GM18909 (cell line): ENCODE results near the gene ADCY6.
A peak's percentile ranks its signal among the peaks of the same experiment; 100 is the strongest.

Experiments used
- ATAC-seq: cut with Tn5 transposase; IDR thresholded peaks from one replicate; pipeline ENCODE4 v1.9.1; 2021; ENCODE audit warnings: mild to moderate bottlenecking; ENCODE audit not compliant: unreplicated experiment, poor library complexity

The ADCY6 gene

DNA sequence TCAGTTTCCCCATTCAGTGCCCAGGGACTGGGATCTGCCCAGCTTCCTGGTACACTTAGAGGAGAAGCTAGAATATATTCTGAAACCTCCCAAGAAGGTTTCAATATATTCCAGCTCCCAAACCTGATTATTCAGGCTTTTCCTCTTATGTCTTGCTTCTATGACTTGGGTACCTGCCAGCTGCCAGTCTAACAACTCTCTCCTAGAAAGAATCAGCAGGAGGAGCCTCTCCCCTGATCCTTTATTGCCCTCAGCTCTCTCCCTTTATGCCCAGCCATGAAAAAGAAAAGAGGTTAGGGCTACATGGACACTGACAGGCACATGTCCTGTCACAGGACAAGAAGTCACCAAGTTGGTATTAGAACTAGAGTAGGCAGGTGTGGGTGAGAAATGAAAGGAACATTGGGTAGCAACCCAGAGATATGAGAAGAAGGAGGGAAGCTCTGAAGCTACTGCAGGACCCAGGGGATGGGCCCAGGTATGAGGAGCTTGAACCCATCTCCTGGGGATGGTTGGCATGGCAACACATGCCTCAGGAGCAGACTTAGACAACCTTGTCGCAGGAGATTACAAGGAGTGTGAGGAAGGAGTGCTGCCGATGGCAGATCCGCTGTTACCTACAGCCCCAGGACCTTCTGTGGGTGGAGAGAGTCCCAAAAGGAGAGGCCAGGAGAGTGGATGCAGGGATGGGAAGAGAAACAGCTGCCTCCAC is 27.4 kb upstream of the ADCY6 start:
- ATAC-seq, result no peak

DNA sequence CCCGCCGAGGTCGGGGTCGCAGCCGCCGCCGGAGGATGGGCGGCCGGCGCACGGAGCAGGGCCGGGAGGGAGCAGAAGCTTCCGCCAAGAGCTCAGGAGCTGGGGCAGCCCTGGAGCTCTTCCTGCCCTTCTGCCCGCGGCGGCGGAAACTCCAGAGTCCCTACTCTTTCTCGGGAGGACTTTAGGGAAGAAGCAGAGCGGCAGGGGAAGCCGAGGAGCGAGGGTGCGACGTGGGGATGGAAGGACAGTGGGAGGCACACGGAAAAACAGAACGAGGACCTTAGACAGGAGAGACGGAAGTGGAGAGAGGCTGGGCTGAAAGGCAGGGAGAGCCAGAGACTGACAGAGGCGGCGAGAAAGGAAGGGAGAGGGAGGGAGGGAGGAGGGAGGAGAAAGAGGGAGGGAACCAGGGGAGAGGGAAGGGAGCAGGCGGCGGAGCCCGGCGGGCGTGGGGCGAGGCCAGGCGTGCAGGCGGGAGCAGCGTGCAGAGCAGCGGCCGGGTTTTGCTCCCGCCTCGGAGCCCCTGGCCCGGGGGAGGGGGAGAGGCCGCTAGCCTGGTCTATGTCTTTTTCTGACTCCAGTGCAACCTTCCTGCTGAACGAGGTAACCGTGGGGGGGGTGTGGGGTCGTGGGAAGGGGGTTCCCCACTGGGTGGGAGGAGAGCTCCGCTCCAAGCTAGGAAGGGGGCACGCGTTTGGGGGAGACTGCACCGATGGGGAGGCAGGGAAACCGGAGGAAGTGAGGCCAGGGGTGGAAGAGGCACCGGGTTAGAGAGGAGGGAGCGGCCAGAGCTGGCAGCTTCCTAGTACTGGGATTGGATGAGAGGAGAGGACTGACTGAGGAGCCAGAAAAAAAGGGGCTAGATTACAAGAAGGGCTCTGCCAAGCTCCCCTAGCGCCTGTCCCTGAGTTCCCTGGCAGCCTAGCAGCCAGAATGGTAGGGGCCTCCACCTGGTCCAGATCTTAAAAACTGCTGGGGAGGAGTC is 26.5 kb upstream of the ADCY6 start:
- peak; percentile 35 for ATAC-seq

DNA sequence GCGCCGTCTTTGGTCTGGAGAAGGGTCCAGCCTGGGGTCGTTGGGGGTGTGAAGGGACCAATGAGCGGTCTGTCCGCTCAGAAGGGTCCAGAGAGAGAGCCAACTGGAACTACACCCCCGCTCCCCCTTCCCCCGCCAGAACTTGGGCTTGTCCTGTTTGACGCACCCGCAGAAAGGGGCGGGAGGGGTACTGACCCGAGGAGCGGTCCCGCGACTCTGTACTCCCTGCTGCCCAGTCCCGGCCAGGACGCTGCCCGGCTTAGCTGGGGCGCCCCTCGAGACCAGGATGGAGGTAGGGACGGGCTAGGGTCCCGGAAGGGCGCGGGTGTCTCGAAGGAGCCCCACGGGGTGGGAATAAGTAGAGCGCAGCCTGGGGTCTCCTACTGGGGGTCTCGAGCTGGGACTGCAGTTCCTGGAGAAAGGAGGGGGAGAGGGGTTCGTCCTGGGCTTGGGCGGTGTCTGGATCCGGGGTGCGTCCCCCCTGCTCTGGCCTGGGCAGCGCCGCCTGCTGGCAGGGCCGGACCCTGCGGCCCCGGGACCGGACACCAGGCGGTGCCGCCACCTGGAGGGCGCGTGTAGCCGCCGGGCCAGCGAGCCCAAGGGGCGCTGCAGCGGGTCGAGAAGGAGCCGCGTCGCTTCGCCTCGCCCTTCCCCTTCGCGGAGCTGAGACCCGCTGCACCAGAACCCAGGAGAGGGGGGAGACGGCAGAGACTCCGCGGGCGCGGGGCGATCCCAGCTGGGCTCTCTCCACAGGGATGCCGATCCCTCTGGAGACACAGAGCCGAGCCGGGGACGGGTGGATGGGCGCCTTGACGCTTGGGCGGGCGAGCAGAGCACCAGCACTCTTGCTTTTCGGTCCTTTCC is 25.6 kb upstream of the ADCY6 start:
- peak; percentile 83 for ATAC-seq

DNA sequence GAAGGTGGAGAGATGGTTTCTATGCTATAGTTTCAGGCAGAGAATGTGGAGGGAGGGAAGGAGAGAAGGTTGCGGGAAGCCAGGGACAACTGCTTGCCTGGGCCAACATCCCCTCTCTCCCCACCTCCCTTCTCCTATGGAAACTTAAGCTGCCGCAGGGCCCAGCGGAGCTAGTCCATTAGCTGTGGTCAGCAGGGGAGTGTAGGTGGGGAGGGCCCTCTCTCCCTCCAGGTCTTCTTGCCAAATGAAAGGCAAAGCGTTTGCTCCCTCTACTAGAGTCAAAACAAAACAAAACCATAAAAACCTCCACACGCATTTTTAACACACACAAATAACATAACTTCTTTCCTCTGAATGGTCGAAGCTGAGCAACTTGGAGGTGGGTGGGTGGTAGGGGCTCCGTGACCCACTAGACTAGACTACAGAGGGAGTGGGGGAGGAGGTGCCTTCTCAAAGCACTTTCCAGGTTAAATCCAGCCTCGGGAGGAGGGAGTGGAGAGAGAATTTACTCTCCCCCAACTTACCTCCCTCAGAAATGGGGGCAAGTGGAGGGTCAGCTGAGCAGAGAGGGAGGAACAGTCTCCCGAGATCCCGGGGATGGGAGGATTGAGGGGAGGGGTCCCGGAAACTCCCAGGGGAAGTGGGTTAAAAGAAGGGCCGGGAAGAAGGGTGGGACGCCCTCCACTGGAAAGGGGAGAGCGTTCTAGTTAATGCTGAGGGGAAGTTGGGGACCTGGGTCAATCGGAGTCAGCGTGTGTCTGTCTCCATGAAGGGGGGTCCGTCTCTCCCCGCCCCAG is 24.8 kb upstream of the ADCY6 start:
- ATAC-seq, result no peak

DNA sequence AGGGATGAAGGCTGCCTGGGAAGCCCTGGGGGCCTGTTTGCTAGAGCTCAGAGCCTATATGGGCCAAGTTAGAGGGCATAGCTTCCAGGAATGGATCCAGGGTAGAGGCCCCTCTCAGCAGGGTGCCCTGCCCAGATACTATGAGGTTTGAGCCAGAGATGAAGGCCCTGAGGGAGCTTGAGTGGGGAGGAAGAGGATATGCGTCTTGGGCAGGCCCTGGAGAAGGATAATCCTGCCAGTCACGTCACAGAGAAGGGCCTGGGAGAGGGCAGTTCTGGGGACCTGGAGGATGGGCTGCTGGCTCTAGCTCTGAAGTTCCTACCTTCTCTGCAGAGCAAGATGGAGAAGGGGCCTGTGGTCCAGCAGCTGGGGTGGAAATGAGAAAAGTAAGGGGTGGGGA is 23.5 kb upstream of the ADCY6 start:
- no peak for ATAC-seq

DNA sequence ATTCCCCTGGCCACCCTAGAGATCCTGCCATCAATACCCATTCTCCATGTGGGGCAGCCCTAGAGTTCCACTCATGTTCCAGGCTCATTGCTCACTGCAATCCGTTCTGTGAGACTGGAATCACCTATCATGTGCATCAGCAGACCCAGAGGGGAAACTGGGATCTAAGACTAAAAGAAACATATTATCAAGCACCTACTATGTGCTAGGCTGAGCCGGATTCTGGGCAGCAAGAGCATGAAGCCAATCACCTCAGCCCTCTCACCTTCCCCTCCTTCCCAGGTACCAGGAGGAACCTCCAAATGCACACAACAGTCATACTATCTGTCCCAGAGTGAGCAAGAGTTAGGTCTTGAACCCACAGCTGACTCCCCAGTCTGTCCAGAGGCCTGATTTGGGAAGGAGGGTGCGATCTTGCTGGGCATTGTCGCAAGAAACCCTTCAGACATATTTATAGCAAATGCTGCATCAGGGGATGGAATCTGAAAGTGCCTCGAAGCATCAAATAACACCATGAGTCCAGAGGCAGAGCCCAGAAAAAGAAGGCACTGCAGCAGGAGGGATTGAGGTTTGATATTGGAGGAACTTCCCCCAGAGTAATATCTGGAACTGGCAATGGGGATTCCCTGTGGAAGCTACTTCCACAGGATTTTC is 22.7 kb upstream of the ADCY6 start:
- no peak for ATAC-seq

DNA sequence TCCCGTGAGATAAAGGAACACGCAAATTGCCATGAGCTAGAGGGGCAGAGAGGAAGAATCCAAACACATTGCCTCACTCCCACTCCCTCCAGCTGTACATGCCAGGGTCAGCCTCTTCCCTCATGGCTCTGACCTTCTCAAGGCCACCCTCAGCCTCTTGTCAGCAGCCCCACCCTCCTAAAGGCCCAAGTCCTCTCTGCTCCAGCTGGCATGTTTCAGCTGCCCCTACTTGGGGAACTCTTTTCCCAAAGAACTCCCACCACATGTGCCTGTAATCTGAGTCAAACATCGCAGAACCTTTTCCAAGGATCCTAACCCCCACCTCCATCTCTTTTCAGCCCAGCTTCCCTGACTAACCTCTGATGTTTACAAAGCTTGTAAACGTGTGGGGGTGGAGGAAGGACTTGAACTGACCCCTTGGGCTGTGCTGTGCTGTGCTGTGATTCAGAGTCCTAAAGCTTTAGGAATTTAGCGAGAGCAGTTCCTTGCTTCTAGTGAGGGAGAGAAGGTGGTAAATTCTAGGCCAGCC is 22.1 kb upstream of the ADCY6 start:
- no peak for ATAC-seq

DNA sequence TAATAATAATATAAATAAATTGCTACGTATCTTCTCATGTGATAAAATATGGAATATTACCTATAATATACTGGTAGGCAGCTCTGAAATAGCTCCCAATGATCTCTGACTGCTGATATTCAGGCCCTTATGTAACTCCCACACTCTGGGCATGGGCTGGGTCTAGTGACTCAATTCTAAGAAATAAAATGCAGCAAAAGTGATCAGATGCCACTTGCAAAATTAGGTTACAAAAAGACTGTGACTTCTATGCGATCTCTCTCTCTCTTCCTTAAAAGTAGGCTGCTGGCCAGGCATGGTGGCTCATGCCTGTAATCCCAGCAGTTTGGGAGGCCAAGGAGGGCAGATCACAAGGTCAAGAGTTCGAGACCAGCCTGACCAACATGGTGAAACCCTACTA is 19.1 kb upstream of the ADCY6 start:
- ATAC-seq, result no peak

DNA sequence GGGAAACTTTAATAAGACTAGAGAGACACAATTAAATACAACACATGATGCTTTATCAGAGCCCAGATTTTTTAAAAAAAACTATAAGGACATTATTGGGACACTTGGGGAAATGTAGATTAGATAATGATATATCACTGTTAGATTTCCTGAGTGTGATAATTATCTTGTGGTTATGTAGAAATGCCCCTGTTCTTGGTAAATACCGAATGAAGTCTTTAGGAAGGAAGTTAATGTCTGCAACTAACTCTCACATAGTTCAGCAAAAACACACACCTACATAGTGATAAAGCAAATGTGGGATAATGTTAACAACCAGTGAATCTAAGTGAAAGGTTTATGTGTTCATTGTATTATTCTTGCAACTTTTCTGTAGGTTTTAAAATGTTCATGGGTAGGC is 14.8 kb upstream of the ADCY6 start:
- no peak for ATAC-seq

DNA sequence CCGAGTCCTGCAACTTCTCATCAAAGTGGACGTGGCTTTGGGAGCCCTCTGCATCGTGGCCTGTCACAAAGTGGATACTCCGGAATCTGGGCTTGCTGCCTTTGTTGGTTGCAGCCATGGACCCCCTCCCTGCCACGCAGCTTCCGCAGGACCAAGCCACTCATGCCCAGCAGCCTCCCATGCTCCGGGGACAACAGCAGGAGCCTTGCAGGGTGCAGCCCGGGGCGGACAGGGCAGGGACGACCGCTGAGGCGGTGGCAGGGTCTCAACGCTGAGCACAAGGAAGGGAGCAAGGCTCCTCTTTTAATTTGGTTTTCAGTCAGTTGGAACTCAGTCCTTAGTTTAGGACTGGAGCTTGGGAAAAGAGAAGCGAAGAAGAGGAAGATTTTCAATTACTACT is 12.1 kb upstream of the ADCY6 start:
- no peak for ATAC-seq

DNA sequence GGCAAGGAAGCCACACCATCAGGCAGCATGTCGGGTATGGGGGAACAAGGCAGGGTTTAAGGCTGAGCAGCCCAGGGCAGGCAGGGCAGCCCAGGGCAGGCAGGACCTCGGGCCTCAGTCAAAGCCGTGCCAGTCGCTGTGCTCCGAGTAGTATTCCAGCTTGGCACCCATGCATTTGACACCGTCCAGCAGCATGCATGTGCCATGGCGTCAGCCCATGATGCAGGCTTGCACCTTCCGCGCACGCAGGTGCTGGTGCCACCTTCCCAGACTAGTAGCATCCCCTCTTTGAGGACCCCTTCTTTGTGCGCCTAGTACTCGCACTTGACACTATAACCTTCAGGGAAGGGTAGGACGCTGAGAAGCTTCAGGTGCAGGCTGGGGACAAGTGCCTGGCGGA is 11.6 kb upstream of the ADCY6 start:
- no peak for ATAC-seq

DNA sequence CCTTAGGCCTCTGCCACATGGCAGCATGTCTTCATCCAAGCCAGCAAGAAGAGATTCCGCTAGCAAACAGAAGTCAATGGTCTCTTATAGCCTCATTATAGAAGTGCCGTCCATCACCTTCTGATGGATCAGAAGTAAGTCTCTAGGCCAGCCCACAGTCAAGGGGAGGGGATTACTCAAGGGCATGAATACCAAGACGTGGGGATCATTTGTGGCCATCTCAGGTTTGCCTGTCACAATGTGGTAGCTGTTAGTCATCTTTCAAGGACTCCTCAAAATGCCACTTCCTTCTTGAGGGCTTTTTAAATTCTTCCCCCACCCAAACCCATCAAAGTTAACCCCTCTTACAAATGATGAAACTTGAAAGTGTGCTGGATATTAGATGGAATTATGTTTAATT is 8.1 kb upstream of the ADCY6 start:
- ATAC-seq, result no peak

DNA sequence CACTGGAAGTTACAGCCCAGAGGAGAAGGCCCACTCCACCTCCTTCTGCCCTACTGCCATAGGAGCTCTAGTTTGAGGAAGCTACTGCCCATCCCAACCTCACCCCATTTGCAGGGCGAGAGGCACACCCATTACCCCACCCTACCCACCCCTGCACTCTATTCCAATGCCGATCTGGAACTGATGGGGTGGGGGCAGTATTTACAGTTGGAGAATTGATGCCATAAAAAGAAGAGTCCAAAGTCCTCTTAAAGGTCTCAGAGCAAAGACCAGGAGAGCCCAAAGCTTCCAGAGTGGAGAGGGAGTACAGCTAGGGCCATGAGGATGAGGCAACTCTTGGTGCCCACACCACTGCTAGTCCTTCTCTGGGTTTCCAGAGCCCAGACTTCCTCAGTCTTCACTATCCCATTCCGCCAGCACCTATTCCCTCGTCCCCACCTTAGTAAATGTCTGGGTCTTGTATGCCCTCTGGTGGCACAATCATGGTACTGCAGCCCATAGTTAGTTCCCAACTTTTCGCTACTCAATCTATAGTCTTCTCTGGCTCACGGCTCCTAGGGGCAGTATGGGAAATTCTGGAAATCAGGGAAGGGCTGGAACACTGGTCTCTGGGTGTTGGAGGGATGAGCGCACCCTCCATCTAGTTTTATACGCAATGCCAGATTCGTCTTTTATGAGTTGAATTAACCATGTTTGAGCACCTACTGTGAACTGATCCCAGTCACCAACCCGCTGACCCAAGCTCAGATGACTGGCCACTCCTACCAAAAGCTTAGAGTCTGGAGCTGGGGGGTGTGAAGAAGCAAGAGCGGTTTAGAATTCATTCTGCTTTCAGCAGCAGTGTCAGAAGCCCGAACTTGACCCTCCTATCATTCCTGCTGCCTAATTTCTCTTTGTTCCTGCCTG is 6.9 kb upstream of the ADCY6 start:
- ATAC-seq, result no peak

DNA sequence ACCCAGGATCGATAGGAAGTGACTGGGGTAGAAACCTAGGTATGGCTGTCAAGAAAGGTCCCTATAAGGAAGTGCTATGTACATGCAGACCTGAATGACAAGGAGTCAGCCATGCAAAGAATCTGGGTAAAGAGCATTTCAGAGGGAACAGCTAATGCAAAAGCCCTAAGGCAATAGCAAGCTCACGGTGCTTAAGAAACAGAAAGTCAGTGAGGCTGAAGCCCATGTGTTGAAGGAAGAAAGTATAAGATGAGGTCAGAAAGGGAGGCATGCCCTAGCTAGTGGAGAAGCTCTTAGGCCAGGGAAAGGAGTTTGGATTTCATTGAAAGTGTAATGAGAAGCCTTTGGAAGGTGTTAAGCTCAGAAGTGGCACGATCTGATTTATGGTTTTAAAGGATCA is 6.0 kb upstream of the ADCY6 start:
- no peak for ATAC-seq

DNA sequence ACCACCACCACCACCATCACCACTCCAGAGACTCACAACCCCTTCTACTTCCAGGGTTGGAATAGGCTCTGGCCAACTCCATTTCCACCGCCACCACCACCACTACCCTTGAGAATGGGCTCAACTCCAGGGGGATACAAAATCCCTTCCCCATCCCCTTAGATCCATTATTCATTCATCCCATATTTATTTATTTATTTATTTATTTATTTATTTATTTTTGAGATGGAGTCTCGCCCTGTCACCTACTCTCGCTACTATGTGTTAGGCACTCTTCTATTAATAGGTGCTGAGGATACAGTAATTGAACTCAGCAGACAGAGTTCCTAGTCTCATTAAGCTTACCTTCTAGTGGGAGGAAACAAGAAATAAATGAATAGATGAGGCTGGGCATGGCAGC is 4.8 kb upstream of the ADCY6 start:
- no peak for ATAC-seq

DNA sequence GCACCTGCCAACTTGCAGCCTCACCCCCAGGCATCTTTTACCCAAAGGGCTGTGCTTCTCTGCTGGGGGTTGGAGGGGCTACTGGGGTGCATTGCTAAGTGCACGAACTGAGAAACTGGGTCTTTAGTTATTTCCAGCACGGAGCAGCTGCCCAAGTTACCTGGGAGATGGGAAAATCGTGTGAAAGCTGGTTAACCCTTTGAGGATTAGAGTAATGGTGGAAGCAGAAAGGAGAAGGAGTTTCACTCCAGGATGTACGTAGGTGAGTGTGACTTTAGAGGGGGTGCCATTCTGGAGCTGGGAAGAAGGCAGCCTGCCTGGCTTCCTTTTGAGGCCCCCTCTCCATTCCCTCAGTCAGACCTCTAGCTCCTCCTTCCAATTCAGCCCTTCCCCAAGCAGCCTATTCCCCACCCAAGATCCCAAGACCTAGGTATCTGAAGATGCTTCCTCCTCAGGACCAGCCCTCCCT is 1.0 kb upstream of the ADCY6 start:
- no peak for ATAC-seq

DNA sequence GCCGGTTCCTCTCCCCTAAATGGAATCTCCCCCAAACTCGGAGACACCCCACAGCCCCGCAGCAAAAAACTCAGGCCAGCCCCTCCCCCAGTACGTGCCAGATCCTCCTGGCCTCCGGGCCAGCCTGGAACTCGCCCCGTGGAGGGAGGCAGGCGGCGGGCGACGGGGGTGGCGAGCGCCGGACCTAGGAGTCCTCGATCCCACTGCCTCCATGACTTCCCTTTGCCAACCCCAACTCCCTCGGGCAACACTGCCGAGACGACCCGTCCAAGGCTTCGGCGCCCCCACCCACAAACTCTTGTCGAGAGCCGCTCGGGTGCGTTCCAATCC is 400 bp downstream of the ADCY6 start:
- ATAC-seq, result peak; percentile 25
